OCI-LY7 (cell line): Measurements from ENCODE around the gene HSPA4L.

Experiments
- CTCF ChIP-seq: fragments of 200-600 bp; sonication (generic); conservative IDR thresholded peaks from 2 replicates; pipeline ENCODE4 v1.5.1; 2014; ENCODE audit warnings: mild to moderate bottlenecking, antibody characterized with exemption, low read length, moderate library complexity, mixed read lengths
- EZH2phosphoT487 ChIP-seq: fragments of 200-600 bp; sonication (generic); IDR thresholded peaks from 2 replicates; pipeline ENCODE4 v1.6.1; 2018; ENCODE audit warnings: low read depth, borderline replicate concordance, mild to moderate bottlenecking, mixed run types, antibody characterized with exemption, low read length, moderate library complexity, mixed read lengths

GRCh38 chr4:127737295-127737694, 44.8 kb upstream of the HSPA4L start:
- TF ChIP-seq CTCF (no peak), EZH2phosphoT487 (no peak)
